Astrocyte (in vitro differentiated cells and primary cell): Measurements from ENCODE around the gene CYP39A1.

Source experiments
- EZH2 ChIP-seq: IDR thresholded peaks from 2 replicates; pipeline ENCODE4 v1.6.1; 2012; ENCODE audit warnings: mild to moderate bottlenecking, low read length, inconsistent platforms; ENCODE audit not compliant: insufficient read depth
- TF ChIP-seq, protein P1 (sequence below): IDR thresholded peaks from 2 replicates; pipeline ENCODE4 v1.5.1; 2011; ENCODE audit warnings: low read depth, mild to moderate bottlenecking, inconsistent platforms, low read length, moderate library complexity; ENCODE audit not compliant: insufficient read depth

DNA sequence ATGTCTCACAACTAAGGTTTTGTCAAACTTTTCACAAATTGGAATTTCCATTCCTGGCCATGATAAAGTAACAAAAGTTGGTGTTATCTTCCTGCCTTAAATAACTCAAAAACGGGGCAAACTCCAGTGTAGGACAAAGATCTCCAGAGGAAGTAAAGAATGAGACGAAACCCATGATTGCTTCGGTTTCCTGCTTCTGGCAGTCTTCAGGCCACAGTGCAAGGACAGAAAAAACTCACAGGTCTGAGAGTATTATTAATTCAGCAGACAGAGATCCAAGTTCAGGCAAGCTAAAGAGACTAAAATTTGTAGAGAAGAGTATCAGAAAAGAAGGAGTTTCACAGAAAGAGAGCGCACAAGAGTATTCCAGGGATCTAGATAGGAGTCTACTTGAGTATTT, 96.6 kb downstream of the CYP39A1 start:
- TF ChIP-seq, protein P1, sequence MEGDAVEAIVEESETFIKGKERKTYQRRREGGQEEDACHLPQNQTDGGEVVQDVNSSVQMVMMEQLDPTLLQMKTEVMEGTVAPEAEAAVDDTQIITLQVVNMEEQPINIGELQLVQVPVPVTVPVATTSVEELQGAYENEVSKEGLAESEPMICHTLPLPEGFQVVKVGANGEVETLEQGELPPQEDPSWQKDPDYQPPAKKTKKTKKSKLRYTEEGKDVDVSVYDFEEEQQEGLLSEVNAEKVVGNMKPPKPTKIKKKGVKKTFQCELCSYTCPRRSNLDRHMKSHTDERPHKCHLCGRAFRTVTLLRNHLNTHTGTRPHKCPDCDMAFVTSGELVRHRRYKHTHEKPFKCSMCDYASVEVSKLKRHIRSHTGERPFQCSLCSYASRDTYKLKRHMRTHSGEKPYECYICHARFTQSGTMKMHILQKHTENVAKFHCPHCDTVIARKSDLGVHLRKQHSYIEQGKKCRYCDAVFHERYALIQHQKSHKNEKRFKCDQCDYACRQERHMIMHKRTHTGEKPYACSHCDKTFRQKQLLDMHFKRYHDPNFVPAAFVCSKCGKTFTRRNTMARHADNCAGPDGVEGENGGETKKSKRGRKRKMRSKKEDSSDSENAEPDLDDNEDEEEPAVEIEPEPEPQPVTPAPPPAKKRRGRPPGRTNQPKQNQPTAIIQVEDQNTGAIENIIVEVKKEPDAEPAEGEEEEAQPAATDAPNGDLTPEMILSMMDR = no peak
- no peak for TF ChIP-seq EZH2
